ENCODE measurements around the gene DLST.

DNA sequence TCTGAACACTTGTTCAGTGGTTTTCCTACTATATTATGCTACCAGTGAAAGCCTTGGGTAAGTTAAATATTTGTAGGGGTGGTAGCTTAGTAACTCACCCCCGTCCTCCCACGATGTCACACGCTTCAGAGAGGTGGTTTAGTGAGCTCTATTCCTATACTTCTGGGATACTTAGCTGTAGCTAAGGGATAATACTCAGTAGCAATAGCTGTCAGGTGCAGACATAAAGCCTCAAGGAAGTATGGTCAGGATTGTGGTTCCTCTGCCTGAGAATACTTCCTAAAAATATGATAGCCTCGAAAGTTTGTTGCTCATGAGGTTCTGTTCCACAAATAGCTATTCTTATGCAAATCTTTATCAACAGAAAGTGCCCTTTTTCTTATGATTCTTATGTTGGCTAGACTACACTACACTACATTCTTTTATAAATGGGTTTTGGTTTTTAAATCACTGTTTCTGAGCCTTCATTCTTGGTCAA is 11.9 kb downstream of the DLST start:
- TF ChIP-seq CTCF (optimal IDR thresholded peaks at IDR 0.05 in 1 of 3, IDR thresholded peaks at IDR 0.05 in 1 of 3, conservative IDR thresholded peaks at IDR 0.05 in 1 of 3; ENCODE audit: extremely low read depth in 1 of 3, insufficient read depth in 2 of 3, low read length in 3 of 3) (no peak), EZH2 (IDR thresholded peaks at IDR 0.05; ENCODE audit: low read length) (no peak)
